Large intestine (tissue), 3 donors: ENCODE data around the gene ST8SIA2. TPM values are rescaled to one million over a fixed set of nuclear protein-coding genes. Genes with fewer than 3 reads are reported as not detected.
A peak's percentile ranks its signal among the peaks of the same experiment; 100 is the strongest.

ENCODE experiments used
- DNase-seq, 2 donors: peaks; one replicate each; pipeline versions ENCODE4 v3.0.0 to v3.0.0-alpha.2; 2013
- H3K27ac ChIP-seq: one replicate; pipeline ENCODE4 v1.5.1; 2013; ENCODE audit warnings: low read length
- H3K27me3 ChIP-seq: 2 replicates; pipeline ENCODE4 v1.6.1; 2013; ENCODE audit warnings: low read length; ENCODE audit not compliant: control insufficient read depth, insufficient read depth
- H3K36me3 ChIP-seq: 2 replicates; pipeline ENCODE4 v1.6.1; 2013; ENCODE audit warnings: low read length; ENCODE audit not compliant: control insufficient read depth, insufficient read depth
- H3K4me1 ChIP-seq: one replicate; pipeline ENCODE4 v1.6.1; 2013; ENCODE audit warnings: low read length; ENCODE audit not compliant: control insufficient read depth, insufficient read depth
- H3K4me3 ChIP-seq: one replicate; pipeline ENCODE4 v1.5.1; 2013; ENCODE audit warnings: low read length
- H3K9me3 ChIP-seq: one replicate; pipeline ENCODE4 v1.6.1; 2013; ENCODE audit warnings: mild to moderate bottlenecking, low read depth, low read length, moderate library complexity; ENCODE audit not compliant: control insufficient read depth
- WGBS: methylation state at CpG from one replicate; pipeline ENCODE4 v1.1.5; 2013; ENCODE audit warnings: low lambda C conversion rate; ENCODE audit not compliant: insufficient coverage; 5-methylcytosine and 5-hydroxymethylcytosine counted together
- polyA plus RNA-seq: library from polyadenylated mRNA; unstranded; fragments of 120-200 nt; gene quantifications from one replicate; pipeline ENCODE4 v1.2.1, GENCODE V29; 2013

The ST8SIA2 gene
- polyA plus RNA-seq, 1 donor: 2.2 TPM

DNA sequence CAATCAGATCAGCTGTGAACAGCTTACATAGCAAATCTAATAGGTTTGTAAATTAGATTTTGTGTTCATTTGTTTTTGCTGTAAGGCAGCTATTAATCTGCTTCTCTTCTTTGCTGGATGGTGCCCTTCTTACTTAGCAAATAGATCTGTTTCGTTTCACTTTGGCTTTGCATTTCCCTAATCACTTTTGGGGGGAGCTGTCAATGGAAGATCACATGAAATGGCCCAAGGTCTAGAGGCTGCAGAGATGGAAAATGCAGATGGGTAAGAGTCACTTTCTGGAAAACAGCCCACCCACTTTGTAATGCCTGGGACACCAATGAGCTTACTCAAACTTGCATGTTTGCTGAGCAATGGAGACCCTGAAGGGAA is 36.4 kb downstream of the ST8SIA2 start:
- Histone ChIP-seq H3K27me3 (no peaks in the 10 kb centered on the region), H3K27ac (no peak overlapping the region), H3K9me3 (no peaks in the 10 kb centered on the region), H3K36me3 (no peaks in the 10 kb centered on the region), H3K4me1 (no peaks in the 10 kb centered on the region), H3K4me3 (no peak overlapping the region)
- no peak for DNase-seq
- no CpG with 5 or more reads among the region's 1 CpG for WGBS

DNA sequence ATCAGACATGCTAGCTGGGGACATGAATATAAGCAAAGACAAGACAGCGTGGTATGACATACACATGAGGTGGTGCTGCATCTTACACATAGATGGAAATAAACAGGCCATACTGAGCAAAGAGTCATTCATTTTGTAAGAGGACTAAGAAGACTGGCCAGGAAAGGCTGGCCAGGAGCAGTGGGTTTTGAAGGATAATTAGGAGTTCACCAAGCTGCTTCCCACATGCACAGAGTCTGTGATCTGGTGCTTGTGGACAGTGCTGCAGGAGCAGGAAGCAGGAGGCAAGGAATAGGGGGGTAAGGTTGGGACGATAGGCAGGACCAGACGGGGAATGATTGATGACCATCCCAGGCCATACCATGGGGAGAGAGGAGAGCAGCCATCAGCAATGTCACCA is 41.5 kb downstream of the ST8SIA2 start:
- Histone ChIP-seq H3K27ac (no peak overlapping the region), H3K4me1 (no peaks in the 10 kb centered on the region), H3K9me3 (no peaks in the 10 kb centered on the region), H3K4me3 (no peak overlapping the region), H3K27me3 (no peaks in the 10 kb centered on the region), H3K36me3 (no peaks in the 10 kb centered on the region)
- DNase-seq: peak in 1 of 2 donors; percentile 4
- WGBS: no CpG with 5 or more reads among the region's 3 CpGs

DNA sequence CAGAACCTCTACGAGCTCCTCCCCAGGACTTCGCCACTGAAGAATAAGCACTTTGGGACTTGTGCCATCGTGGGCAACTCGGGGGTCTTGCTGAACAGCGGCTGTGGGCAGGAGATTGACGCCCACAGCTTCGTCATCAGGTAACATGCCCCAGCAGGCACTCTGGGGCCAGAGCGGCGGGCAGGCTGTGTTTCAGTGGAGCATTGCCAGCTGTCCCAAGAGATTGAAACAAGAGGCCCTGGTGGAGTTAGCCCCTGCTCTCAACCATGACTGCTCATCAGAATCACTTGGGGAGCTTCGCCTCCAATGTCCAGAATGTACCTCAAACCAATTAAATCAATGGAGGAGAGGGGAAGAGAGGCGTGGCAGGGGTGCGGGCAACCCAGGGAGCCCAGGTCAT is 44.8 kb downstream of the ST8SIA2 start:
- Histone ChIP-seq H3K4me3 (no peak overlapping the region), H3K27me3 (no peaks in the 10 kb centered on the region), H3K36me3 (no peaks in the 10 kb centered on the region), H3K27ac (no peak overlapping the region), H3K9me3 (no peaks in the 10 kb centered on the region), H3K4me1 (no peaks in the 10 kb centered on the region)
- DNase-seq: no peak
- WGBS: no CpG with 5 or more reads among the region's 12 CpGs

DNA sequence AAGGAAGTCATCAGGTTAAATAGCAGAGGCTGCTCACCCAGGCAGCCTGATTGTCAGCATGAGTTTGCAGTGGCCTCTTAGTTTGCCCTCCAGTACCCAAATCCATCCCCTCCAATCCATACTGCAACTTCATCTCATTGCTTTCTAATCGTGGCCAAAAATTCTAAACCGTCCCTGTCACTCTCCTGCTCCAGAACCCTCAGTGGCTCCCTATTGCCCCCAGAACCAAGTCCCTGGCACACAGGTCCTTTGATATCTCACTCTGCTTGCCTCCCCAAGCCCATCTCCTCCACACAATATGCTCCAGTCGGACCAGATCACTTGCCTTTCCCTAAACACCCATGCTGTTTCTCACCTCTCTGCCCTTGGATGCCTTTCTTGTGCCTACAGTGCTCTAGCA is 49.7 kb downstream of the ST8SIA2 start:
- DNase-seq: no peak
- H3K27me3 ChIP-seq: no peaks in the 10 kb centered on the region
- H3K4me1 ChIP-seq: no peaks in the 10 kb centered on the region
- WGBS: no CpG with 5 or more reads among the region's 3 CpGs
- H3K9me3 ChIP-seq: no peaks in the 10 kb centered on the region
- no peaks in the 10 kb centered on the region for H3K36me3 ChIP-seq
- no peak overlapping the region for H3K27ac ChIP-seq
- no peak overlapping the region for H3K4me3 ChIP-seq

DNA sequence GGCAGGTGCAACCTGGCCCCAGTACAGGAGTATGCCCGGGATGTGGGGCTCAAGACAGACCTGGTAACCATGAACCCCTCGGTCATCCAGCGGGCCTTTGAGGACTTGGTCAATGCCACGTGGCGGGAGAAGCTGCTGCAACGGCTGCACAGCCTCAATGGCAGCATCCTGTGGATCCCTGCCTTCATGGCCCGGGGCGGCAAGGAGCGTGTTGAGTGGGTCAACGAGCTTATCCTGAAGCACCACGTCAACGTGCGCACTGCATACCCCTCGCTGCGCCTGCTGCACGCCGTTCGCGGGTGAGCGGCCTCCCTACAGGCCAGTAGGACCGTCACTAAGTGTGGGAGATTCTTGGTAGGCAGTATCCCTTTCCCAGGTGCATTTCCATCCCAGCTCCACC is 51.0 kb downstream of the ST8SIA2 start:
- Histone ChIP-seq H3K4me1 (no peaks in the 10 kb centered on the region), H3K27me3 (no peaks in the 10 kb centered on the region), H3K36me3 (no peaks in the 10 kb centered on the region), H3K27ac (no peak overlapping the region), H3K4me3 (no peak overlapping the region), H3K9me3 (no peaks in the 10 kb centered on the region)
- DNase-seq: no peak
- no CpG with 5 or more reads among the region's 21 CpGs for WGBS

DNA sequence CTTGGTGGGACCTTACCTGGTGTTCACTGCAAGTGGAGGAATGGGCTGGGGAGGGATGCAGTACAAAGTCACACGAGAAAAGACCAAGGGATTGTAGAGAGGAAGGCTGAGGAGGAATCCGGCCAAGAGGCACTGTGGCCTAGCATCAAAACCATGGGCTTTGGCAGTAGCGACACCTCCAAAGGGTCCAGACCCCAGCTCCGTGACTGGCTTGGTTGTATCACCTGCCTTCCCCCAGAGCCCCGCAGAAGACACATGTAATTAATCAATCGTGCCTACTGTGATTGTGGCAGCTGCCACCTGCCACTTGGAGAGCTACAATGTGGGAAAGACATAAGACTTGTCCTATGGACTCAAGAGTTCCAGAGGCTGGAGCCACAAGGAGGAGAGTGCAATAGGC is 54.7 kb downstream of the ST8SIA2 start:
- H3K27me3 ChIP-seq: no peaks in the 10 kb centered on the region
- no peak overlapping the region for H3K27ac ChIP-seq
- H3K9me3 ChIP-seq: no peaks in the 10 kb centered on the region
- no peak for DNase-seq
- H3K4me3 ChIP-seq: no peak overlapping the region
- no peaks in the 10 kb centered on the region for H3K4me1 ChIP-seq
- H3K36me3 ChIP-seq: no peaks in the 10 kb centered on the region
- WGBS: no CpG with 5 or more reads among the region's 6 CpGs

DNA sequence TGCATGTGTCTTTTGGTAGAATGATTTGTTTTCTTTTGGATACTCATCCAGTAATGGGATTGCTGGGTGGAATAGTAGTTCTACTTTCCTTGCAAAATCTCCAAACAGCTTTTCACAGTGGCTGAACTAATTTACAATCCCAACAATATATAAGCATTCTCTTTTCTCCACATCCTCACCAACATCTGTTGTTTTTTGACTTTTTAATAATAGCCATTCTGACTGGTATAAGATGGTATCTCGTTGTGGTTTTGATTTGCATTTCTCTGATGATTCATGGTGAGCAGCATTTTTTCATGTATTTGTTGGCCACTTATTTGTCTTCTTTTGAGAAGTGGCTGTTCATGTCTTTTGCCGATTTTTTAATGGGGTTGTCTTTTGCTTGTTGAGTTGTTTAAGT is 55.8 kb downstream of the ST8SIA2 start:
- Histone ChIP-seq H3K4me3 (no peak overlapping the region), H3K27me3 (no peaks in the 10 kb centered on the region), H3K36me3 (no peaks in the 10 kb centered on the region), H3K27ac (no peak overlapping the region), H3K4me1 (no peaks in the 10 kb centered on the region), H3K9me3 (no peaks in the 10 kb centered on the region)
- no peak for DNase-seq
- WGBS: 100% methylated on average over 1 of the region's 2 CpGs

DNA sequence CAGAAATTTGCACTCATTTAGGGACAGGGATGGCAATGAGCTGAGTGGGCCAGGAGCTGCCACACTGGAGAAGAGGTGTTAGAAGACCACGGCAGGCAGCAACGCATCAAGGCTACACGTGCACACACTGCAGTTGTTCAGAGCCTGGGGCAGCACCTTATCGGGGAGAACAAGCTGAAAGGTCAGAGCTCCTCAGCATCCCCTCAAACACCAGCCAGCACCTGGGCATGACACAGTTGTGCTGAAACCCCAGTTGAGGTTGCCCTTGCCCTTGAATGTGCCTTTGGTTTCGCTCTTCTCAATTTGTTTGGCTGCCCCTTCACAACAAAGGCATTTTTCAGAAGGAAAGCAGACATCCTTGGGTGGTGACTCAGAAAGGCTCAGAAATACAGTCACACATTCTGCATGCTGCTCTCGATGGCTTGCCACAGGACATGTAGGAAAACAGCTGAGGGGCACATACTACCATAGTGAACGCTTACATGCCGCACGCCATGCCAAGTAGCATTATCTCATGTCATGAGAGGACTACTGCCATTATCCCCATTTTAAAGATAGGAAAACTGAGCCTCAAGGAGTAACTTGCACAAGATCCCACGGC is 57.6 kb downstream of the ST8SIA2 start:
- Histone ChIP-seq H3K36me3 (no peaks in the 10 kb centered on the region), H3K9me3 (no peaks in the 10 kb centered on the region), H3K27ac (no peak overlapping the region), H3K27me3 (no peaks in the 10 kb centered on the region), H3K4me3 (no peak overlapping the region), H3K4me1 (no peaks in the 10 kb centered on the region)
- no peak for DNase-seq
- WGBS: no CpG with 5 or more reads among the region's 10 CpGs

DNA sequence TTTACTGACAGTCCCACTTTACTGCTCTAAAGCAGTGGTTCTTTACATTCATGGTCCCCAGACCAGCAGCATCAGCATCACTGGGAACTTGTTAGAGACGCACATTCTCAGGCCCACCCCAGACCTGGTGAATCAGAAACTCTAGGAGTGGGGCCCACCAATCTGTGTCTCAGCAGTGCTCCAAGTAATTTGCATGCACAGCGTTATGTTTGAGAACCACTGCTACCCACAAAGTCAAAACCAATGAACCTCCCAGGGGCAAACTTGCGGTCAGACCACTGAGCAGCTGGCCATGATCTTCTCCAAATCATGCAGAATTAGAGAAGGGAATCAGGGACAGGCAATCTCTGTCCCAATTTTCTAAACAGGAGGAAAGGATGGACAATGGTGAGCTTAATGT is 58.5 kb downstream of the ST8SIA2 start:
- no CpG with 5 or more reads among the region's 3 CpGs for WGBS
- Histone ChIP-seq H3K9me3 (no peaks in the 10 kb centered on the region), H3K4me1 (no peaks in the 10 kb centered on the region), H3K27ac (no peak overlapping the region), H3K4me3 (no peak overlapping the region), H3K27me3 (no peaks in the 10 kb centered on the region), H3K36me3 (no peaks in the 10 kb centered on the region)
- no peak for DNase-seq

DNA sequence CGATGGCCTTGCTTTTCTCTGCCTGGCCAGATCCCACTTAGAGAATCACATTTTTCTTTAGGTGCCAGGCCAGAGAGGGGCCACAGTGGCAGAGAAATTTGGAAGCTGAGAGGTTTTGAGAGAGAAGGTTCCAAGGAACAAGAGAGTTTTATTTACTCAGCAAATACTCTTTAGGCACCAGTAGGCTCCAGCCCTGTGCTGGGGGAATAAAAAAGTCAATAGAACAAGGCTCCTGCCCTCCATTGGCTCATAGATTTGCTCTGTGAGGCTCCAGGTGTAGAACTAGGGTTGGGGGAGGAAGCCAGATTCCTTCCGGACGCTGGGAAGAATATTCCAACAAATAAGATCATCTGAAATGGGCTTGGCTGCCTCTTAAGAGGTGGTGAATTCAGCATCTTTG is 59.9 kb downstream of the ST8SIA2 start:
- H3K27ac ChIP-seq: no peak overlapping the region
- H3K4me1 ChIP-seq: no peaks in the 10 kb centered on the region
- H3K36me3 ChIP-seq: no peaks in the 10 kb centered on the region
- no peak for DNase-seq
- WGBS: no CpG with 5 or more reads among the region's 3 CpGs
- no peak overlapping the region for H3K4me3 ChIP-seq
- H3K9me3 ChIP-seq: no peaks in the 10 kb centered on the region
- H3K27me3 ChIP-seq: no peaks in the 10 kb centered on the region

DNA sequence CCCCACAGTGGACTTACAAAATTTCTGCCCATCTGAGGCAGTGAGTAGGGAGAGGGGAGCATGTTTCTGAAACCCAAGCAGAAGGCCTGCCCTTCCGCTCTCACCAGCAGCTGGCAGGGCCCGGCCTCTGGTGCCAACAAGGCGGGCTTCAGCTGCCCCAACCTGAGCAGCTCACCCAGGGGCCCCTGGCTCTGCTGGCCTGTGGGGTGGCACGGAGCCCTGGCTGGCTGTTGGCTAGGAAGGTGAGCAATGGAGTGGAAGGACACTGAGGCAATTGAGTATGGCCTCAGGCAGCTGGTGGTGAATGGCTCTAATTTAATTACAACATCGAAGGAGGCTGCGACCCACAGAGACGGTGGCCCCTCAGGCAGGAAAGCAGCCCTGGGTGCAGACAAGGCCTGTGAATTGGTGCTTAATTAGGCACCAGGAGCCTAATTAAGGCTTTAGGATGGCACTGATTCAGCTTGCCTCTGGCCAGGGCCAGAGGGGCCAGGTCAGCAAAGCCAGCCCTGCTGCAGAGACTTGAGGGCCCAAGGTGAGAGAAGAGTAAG is 60.9 kb downstream of the ST8SIA2 start:
- H3K36me3 ChIP-seq: no peaks in the 10 kb centered on the region
- no peak overlapping the region for H3K27ac ChIP-seq
- no peaks in the 10 kb centered on the region for H3K4me1 ChIP-seq
- H3K4me3 ChIP-seq: no peak overlapping the region
- no peaks in the 10 kb centered on the region for H3K9me3 ChIP-seq
- no peaks in the 10 kb centered on the region for H3K27me3 ChIP-seq
- DNase-seq: no peak
- WGBS: no CpG with 5 or more reads among the region's 7 CpGs
